ENCODE measurements around the gene STXBP4.
"Not testable (repeated sequence)": the region's sequence is repeated elsewhere in the genome, so short reads cannot be mapped to it uniquely, and the experiment has no call there.

The STXBP4 gene

DNA sequence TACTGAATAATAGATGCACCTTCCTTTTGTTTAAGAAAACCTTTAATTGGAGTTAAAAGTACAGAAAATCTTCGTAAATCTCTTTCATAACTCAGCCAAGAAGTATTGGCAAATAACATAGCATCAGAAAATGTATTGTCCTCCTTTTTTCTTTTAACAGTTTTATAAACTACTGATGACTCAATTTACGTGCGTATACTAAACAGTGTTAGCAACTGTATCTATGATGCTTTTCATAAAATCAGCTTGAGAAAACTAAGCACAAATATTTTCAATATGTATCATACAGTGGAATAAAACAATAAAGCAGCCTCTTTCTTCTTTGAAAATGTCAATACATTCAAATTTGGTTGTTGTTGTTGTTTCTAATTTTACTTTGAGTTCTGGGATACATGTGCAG, 88.6 kb downstream of the STXBP4 start:
- no peak for DNase-seq

DNA sequence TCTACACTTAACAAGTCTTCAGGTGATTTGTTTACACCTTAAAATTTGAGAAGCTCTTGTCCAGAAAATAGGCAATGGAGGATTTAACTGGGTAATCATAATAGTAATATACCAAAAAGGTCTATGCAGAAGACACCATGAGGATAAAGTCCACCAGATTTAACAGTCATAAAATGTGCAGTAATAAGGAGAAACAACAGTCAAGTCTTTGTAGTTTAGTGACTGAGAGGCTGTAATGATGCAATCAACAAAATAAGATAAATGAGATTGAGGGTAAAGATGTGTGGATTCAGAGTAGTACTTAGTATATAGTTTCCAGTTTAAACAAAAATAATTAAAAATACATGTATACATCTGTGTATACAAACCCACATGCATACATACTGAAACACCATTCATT, 91.2 kb downstream of the STXBP4 start:
- no peak for DNase-seq

DNA sequence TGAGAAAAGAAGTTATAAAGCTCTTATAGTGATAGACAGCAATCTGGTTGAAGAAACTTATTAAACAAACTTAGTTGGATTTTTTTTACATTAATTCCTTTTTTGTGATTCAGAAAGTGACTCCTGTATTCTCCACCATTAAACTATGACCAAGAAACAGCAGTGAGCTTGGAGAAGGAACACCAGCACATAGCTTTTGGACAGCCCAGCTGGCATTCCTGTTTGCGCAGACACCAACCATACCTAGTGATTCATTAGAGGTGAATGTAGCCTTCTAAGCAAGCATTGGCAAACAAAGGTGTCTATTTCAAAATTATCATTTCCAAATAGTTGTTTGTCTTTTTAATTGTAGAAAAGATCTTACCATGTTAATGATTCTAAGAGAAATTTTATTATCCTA, 94.4 kb downstream of the STXBP4 start:
- DNase-seq, result no peak

DNA sequence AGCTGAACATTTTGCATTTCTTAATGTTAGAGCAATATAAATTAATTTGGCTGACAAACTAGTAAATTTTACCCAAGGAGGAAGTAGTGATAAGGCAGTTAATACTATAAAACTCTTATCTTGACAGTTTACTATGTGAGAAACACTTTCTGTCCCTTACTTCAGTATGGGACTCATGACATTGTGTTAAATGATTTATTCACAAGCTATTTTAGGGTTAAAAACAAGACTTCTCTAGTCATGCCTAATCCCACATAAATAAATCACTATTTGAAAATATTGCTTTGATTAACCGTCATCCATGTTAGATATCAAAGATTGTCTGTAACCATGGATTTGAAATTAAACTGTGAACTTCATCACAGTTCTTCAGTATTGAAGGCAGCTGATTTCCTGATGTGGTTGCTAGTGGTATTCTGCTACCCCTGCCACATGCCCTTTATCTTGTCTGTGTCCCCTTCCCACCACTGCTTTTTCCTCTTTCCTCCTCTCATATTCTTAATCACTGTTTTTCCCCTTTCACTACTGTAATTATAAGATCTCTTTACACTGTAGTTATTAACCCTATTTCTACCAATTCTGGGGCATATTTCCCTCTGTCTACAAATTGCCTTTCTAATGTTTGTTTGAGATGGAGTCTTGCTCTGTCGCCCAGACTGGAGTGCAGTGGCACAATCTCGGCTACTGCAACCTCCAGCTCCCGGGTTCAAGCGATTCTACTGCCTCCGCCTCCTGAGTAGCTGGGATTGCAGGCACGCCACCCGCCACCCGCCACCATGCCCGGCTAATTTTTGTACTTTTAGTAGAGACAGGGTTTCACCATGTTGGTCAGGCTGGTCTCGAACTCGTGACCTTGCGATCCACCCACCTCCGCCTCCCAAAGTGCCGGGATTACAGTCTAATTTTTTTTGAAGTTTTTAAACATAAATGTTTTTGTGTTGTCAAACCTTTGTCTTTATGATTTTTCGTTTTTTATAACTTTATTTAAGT, 95.6 kb downstream of the STXBP4 start:
- no peak for DNase-seq

DNA sequence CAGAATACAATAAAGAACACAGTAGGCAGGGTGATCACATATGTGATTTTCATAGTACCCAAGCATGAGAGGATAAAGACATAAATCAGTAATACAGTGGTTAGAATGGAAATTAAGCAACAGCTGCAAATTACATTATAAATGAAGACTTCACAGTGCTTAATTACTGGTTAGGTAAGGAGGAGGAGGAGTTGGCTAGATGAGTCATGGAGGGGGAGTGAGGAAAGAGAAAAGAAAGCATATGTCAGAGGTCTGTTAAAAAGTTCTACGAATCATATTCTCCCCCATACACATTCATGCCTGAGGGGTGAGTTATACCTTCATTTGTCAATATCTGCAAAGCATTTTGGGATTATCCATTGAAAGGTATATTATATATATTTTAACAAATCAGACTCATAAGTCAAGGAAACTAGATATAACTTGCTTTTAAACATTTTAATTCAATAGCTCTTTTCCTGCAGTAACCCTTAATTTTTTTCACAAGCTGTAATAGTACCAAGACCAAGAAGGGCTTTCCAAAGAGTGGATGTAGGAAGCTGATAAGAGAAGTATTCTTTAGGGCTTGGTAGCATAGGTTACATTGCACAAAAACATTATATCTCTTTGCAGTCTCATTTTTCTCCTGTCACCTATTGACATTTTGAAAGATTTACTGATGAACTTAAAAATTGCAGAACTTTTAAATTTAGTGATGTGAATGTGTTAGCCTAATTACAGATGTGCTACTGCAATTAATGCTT, 99.3 kb downstream of the STXBP4 start:
- no peak for DNase-seq

- DNase-seq, result no peak
These were observed 100.6 kb downstream of the STXBP4 start for GRCh38 chr17:55068862-55069811.

DNA sequence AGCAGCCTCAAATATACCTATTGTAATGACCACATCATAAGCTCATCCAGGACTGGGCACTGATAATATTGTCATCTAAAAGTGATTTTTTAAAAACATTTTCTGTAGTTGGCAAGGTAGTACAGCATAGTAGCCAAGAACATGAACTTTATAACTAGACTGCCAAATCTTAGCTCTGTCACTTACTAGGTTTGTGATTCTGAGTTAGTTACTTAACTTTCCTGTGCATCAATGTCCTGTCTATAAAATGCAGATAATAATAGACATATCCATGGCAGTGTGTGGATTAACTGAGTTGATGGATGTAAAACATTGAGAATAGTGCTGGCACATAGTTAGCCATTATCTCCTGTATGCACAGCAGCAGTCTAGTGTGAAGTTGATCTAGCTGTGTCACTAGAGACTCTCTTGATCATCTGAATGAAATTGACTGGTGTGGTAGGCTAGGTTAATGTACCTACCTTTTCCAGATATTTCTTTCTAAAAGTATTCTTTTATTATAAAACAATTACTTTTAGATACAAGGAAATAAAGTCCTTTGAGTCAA, 101.5 kb downstream of the STXBP4 start:
- no peak for DNase-seq

DNA sequence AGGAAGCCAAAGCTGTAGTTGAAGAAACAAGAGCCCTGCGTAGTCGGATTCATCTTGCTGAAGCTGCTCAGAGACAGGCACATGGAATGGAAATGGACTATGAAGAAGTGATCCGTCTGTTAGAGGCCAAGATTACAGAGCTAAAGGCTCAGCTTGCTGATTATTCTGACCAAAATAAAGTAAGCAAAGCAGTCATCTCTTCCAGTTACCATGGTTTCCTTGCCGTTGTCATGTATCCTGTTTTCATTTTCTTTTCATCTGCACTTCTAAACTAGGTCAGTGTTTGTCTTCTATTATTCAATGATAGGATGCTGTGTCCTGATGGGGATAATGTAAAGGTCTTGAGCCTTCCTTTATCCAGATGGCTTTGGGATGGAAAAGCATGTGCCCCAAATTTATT, 104.3 kb downstream of the STXBP4 start:
- no peak for DNase-seq

DNA sequence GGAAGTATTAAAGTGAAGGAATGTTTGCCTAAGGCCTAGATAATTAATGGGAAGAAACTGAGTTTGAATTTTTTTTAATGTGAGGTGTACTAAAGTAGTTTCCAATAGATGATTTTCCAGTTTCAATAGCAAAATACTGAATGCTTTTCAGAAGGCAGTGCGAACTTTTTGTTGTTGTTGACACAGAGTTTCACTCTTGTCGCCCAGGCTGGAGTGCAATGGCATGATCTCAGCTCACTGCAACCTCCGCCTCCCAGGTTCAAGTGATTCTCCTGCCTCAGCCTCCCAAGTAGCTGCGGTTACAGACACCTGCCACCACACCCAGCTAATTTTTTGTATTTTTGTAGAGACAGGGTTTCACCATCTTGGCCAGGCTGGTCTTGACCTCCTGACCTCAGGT, 104.9 kb downstream of the STXBP4 start:
- not testable (repeated sequence) for DNase-seq

- DNase-seq, result no peak
These were observed 113.0 kb downstream of the STXBP4 start for GRCh38 chr17:55081559-55081958.

DNA sequence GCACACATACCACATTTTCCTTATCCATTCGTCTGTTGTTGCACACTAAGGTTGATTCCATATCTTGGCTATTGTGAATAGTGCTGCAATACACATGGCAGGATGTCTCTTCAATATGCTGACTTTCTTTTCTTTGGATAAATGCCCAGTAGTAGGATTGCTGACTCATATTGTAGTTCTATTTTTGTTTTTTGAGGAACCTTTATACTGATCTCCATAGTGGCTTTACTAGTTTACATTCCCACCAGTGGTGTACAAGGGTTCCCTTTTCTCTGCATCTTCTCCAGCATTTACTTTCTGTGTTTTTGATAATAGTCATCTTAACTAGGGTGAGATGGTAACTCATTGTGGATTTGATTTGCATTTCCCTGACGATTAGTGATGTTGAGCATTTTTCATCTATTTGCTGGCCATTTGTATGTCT, 118.1 kb downstream of the STXBP4 start:
- no peak for DNase-seq

DNA sequence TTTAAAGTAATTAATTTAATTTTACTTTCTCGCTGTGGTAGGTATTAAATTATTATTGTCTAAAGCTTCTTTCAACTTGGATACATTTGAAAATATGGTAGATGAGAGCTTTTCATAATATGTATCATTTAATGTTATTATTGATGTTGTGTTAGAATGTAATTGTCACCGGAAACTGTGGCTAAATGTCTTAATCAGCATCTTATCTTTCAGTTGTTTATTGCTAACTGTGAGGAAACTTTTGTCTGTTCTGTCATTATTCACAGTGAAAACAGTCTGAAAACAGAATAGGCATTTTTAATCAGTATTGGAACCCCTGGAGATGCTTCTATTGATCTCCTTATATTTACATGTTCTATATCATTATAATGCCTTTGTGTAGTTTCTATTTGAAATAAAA, 120.7 kb downstream of the STXBP4 start:
- DNase-seq, result no peak

- DNase-seq, result no peak
These were observed 121.5 kb downstream of the STXBP4 start for GRCh38 chr17:55090079-55090492.

GRCh38 chr17:55093353-55093752, 124.8 kb downstream of the STXBP4 start:
- no peak for DNase-seq

DNA sequence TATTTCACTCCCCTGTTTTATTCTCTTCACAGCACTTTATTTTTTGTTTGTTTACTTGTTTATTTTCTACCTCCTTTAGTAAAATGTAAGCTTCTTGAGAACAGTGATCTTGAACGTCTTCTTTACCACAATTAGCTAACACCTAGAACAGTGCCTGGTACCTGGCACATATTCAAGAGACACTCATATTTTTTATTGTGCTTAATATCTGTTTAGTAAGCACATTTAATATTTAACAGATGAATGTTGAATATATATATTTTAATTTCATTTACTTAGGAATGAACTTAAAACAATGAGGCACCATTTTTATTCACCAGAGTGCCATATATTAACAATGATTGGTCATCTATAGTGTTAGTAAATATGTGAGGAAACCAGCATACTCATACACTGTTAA, 130.2 kb downstream of the STXBP4 start:
- no peak for DNase-seq

- DNase-seq, result no peak
These were observed 142.0 kb downstream of the STXBP4 start for GRCh38 chr17:55110521-55110920.

- no peak for DNase-seq
These were observed 145.7 kb downstream of the STXBP4 start for GRCh38 chr17:55114283-55114682.

DNA sequence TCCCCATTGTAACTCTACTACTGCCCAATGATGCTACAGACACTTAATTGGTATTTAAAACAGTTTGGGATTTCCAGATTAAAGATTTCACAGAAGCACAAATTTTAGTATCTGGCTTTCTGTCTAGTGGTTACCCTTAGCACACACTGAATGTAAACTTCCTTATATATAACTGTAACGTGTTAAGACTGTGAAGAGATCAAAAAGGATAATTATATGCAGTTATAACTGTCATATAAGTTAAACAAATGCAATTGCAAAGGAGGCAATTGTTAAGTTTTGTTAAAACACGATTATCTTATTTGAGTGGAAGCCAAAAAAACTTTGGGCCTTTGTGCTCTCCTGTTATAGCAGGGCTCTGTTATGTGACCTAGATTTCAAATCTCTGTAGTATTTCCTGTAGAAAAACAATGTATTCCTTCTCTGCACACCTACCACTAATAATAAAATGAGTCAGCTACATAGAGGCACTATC, 147.9 kb downstream of the STXBP4 start:
- DNase-seq, result no peak

DNA sequence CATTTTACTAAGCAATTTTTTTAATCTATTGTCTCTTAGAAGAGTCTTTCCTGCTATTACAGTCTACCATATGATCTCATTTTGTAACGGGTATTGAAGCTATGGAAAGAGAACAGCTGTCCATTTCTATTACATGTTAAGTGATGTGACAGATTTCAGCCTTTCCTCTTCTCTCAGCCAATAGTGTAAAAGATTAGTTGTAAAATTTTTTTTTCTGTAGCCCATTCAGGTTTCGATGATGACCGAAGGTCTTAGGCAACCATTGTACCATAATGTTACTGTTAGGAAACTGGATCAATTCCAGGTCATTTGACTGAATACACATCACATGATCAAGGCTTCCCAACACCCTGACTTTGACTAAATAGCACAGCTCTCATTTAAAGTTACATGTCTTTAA, 148.6 kb downstream of the STXBP4 start:
- no peak for DNase-seq

GRCh38 chr17:55120651-55121050, 152.1 kb downstream of the STXBP4 start:
- DNase-seq, result no peak

DNA sequence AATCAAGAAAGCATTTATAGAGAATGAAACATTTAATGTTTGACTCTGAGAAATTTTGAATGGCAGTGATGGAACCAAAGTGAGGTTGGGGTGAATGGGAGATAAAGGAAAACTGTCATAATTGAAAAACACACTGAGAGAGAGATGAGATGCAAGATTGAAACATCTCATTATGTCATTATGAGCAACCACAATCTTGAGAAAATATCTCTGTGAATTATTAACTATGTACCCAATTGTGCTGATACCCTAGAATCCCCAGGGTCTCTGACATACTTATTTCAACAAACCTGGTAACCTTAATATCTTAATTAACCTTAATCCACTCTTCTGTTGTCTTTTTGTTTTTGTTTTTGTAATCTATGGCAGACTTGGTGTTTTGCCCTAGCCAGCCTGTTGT, 152.7 kb downstream of the STXBP4 start:
- DNase-seq, result no peak

DNA sequence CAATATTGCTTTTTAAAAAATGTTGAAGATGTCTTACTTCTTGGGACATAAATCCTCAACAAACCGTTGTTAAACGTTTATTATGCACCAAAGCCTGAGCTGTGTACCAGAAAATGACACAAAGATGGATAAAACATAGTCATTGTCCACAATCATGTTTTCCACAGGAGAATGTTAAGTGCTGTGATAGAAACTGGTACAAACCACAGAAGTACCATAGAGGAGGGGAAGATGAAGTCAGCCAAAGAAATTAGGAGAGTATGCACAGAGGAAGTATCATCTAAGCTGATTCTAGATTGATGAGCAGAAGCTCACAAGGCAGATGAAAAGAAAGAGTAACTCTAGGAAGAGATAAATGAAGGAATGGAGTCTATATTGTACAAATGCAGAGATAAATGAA, 153.5 kb downstream of the STXBP4 start:
- DNase-seq, result no peak
